B cell (primary cell): ENCODE measurements around the gene UPF1. TPM values are rescaled to one million over a fixed set of nuclear protein-coding genes. Genes with fewer than 3 reads are reported as not detected.
A peak's percentile ranks its signal among the peaks of the same experiment; 100 is the strongest.

ENCODE experiments used
- ATAC-seq: fragments of 200-7000 bp; cut with Tn5 transposase; one replicate; pipeline ENCODE4 v1.10.0; 2021; ENCODE audit warnings: low read depth, mild to moderate bottlenecking, moderate number of reproducible peaks, moderate library complexity
- CTCF ChIA-PET: fragments of 350-600 bp; sonication (Branson Sonifier 250); formaldehyde crosslinking; loops from one replicate; lab custom pipeline; 2021; ENCODE audit warnings: antibody characterized with exemption, inconsistent platforms; lab: Charles Lee
- POLR2A ChIA-PET: fragments of 350-600 bp; sonication (Branson Sonifier 250); formaldehyde crosslinking; loops from one replicate; lab custom pipeline; 2021; ENCODE audit warnings: antibody characterized with exemption; lab: Charles Lee
- DNase-seq: peaks from one replicate; pipeline ENCODE4 v3.0.0; 2013
- H2AFZ ChIP-seq: 2 replicates; pipeline ENCODE4 v1.6.1; 2012; ENCODE audit warnings: mild to moderate bottlenecking, low read depth, low read length; ENCODE audit not compliant: insufficient read depth, poor library complexity, severe bottlenecking
- H3K27ac ChIP-seq, 2 donors: 1 replicate in 1 of 2; 2 replicates in 1 of 2; pipeline ENCODE4 v1.5.1; 2012 to 2013; ENCODE audit warnings: low read length in 2 of 2, mild to moderate bottlenecking in 2 of 2, moderate library complexity in 1 of 2
- H3K27me3 ChIP-seq, 4 experiments: fragments of 200-600 bp in 1 of 4; sonication (generic) in 1 of 4; replicated peaks in 1 of 4; 1 replicate in 2 of 4; 2 replicates in 2 of 4; pipeline versions ENCODE4 v1.6.1 to v1.7.0; 2013 to 2016; ENCODE audit warnings: low read length in 3 of 4, mild to moderate bottlenecking in 2 of 4, mixed read lengths in 1 of 4, moderate library complexity in 1 of 4; ENCODE audit not compliant: insufficient read depth in 4 of 4, control insufficient read depth in 3 of 4; ENCODE audit errors: control extremely low read depth in 1 of 4
- H3K36me3 ChIP-seq, 2 experiments: replicated peaks in 1 of 2; 1 replicate in 1 of 2; 2 replicates in 1 of 2; pipeline versions ENCODE4 v1.6.1 to v1.7.1; 2013; ENCODE audit warnings: low read length in 1 of 2; ENCODE audit not compliant: insufficient read depth in 2 of 2, control insufficient read depth in 1 of 2; ENCODE audit errors: control extremely low read depth in 1 of 2, extremely low read depth in 1 of 2
- H3K4me1 ChIP-seq, 2 donors: fragments of 200-600 bp in 1 of 2; sonication (generic) in 1 of 2; 1 replicate in 1 of 2; 2 replicates in 1 of 2; pipeline versions ENCODE4 v1.5.1 to v1.6.1; 2013 to 2017; ENCODE audit warnings: low read length in 2 of 2; ENCODE audit not compliant: control insufficient read depth in 2 of 2, insufficient read depth in 2 of 2
- H3K4me2 ChIP-seq: replicated peaks from 2 replicates; pipeline ENCODE3; 2012; ENCODE audit warnings: mild to moderate bottlenecking, low read depth, low read length; ENCODE audit not compliant: poor library complexity, severe bottlenecking
- H3K4me3 ChIP-seq, 5 experiments: fragments of 200-600 bp in 1 of 5; sonication (generic) in 1 of 5; 1 replicate in 3 of 5; 2 replicates in 2 of 5; pipeline versions ENCODE4 v1.5.1 to v1.7.0; 2011 to 2016; ENCODE audit warnings: low read length in 4 of 5, mild to moderate bottlenecking in 4 of 5, low read depth in 2 of 5, control low read depth in 1 of 5, moderate library complexity in 1 of 5; ENCODE audit not compliant: insufficient read depth in 1 of 5; ENCODE audit errors: control extremely low read depth in 1 of 5, extremely low read depth in 1 of 5
- H3K79me2 ChIP-seq: fragments of 200-600 bp; sonication (generic); one replicate; pipeline ENCODE4 v1.6.0; 2016; ENCODE audit warnings: low read length; ENCODE audit not compliant: control insufficient read depth, insufficient read depth
- H3K9ac ChIP-seq: fragments of 200-600 bp; sonication (generic); 2 replicates; pipeline ENCODE4 v1.6.1; 2017; ENCODE audit warnings: mild to moderate bottlenecking, low read length, moderate library complexity
- H3K9me3 ChIP-seq, 3 donors: one replicate each; pipeline versions ENCODE4 v1.6.1 to v1.7.1; 2013; ENCODE audit warnings: low read length in 2 of 3; ENCODE audit not compliant: control insufficient read depth in 2 of 3, insufficient read depth in 1 of 3; ENCODE audit errors: control extremely low read depth in 1 of 3
- H4K20me1 ChIP-seq: 2 replicates; pipeline ENCODE4 v1.6.0; 2012; ENCODE audit warnings: mild to moderate bottlenecking, low read length; ENCODE audit not compliant: insufficient read depth, control insufficient read depth, poor library complexity, severe bottlenecking
- H3K27ac Mint-ChIP-seq: one replicate; pipeline ENCODE4 v1.8.0; 2021; ENCODE audit warnings: mixed read lengths
- H3K27me3 Mint-ChIP-seq: one replicate; pipeline ENCODE4 v1.8.0; 2021; ENCODE audit warnings: mixed read lengths
- H3K4me1 Mint-ChIP-seq: one replicate; pipeline ENCODE4 v1.8.0; 2021; ENCODE audit warnings: mixed read lengths
- H3K4me3 Mint-ChIP-seq: one replicate; pipeline ENCODE4 v1.8.0; 2021; ENCODE audit warnings: mixed read lengths
- H3K9me3 Mint-ChIP-seq: one replicate; pipeline ENCODE4 v1.8.0; 2022; ENCODE audit warnings: mixed read lengths; ENCODE audit not compliant: insufficient read depth
- CTCF ChIP-seq: fragments of 200-600 bp; IDR thresholded peaks from one replicate; pipeline ENCODE4 v1.8.0; 2022; ENCODE audit warnings: antibody characterized with exemption, mild to moderate bottlenecking
- EZH2 ChIP-seq: IDR thresholded peaks from 2 replicates; pipeline ENCODE4 v1.6.1; 2012; ENCODE audit warnings: borderline replicate concordance, low read depth, mild to moderate bottlenecking, moderate library complexity, low read length; ENCODE audit not compliant: insufficient read depth, poor library complexity, severe bottlenecking
- WGBS: methylation state at CpG from one replicate; pipeline ENCODE4 v1.1.5; 2013; ENCODE audit warnings: missing lambda C conversion rate; ENCODE audit not compliant: insufficient coverage; 5-methylcytosine and 5-hydroxymethylcytosine counted together
- intact Hi-C: fragments of 100-400 bp; cut with micrococcal nuclease; formaldehyde crosslinking; loops from one replicate; pipeline ENCODE4 v1.10.0; 2022
- polyA plus RNA-seq: library from polyadenylated mRNA; depleted of rRNA; stranded (reverse); fragments of >200 nt; gene quantifications from 2 replicates; pipeline ENCODE4 v1.2.3, GENCODE V29; 2012
- total RNA-seq, 2 donors: library from RNA; stranded (reverse); fragments of 120-200 nt in 1 of 2; gene quantifications; 1 replicate in 1 of 2; 2 replicates in 1 of 2; pipeline versions ENCODE4 v1.2.3 to v1.2.4, GENCODE V29; 2013 to 2022

Gene UPF1
- total and polyA plus RNA-seq, 2 donors (not counting 1 experiment from before 2014, with no cell fraction given): 51.9 to 98.6 TPM

GRCh38 chr19:18846862-18847548 is 15.2 kb downstream of the UPF1 start:
- peaks cover 69% of the 10 kb centered on the region for H3K4me1 Mint-ChIP-seq
- H3K27ac Mint-ChIP-seq: peak overlapping the region; percentile 64
- POLR2A ChIA-PET: interaction anchor here (0.6 to 1.1 kb wide), 3 partner anchors 9 to 328 kb away, joined by 3 to 6 read pairs (median 3); no protein-coding TSS in a partner anchor
- H3K4me3 Mint-ChIP-seq: peak overlapping the region; percentile 21
- peaks cover 94% of the 10 kb centered on the region for H3K79me2 ChIP-seq
- DNase-seq (peak; percentile 78), ATAC-seq (peak; percentile 76)
- H3K27me3 ChIP-seq: no peaks in the 10 kb centered on the region
- peaks cover 100% of the 10 kb centered on the region for H4K20me1 ChIP-seq
- peak overlapping the region; percentile 22 for H3K4me2 ChIP-seq
- TF ChIP-seq EZH2: no peak
- peak; percentile 84 for TF ChIP-seq CTCF
- 71% methylated on average over 14 of the region's 19 CpGs for WGBS
- peaks cover 0 to 46% of the 10 kb centered on the region in 2 experiments for H3K36me3 ChIP-seq
- peaks cover 32 to 52% of the 10 kb centered on the region in 2 donors for H3K4me1 ChIP-seq
- no peaks in the 10 kb centered on the region for H3K9me3 Mint-ChIP-seq
- CTCF ChIA-PET: interaction anchor here (0.6 to 6.3 kb wide), 33 partner anchors 9 to 579 kb away, joined by 3 to 47 read pairs (median 5); partner anchors contain the start of genes COMP, COPE, DDX49 and ELL
- H2AFZ ChIP-seq: no peak overlapping the region
- H3K27me3 Mint-ChIP-seq: no peaks in the 10 kb centered on the region
- no peak overlapping the region for H3K4me3 ChIP-seq
- H3K9ac ChIP-seq: no peak overlapping the region
- H3K9me3 ChIP-seq: no peaks in the 10 kb centered on the region
- no peak overlapping the region for H3K27ac ChIP-seq
- intact Hi-C loops: loop anchor here (1.0 to 5.0 kb wide), 5 partner anchors 13 to 396 kb away; partner anchors contain the start of gene ELL
